HL-60 (cell line): ENCODE data around the gene NDUFB2.

Experiments
- DNase-seq, 2 experiments: peaks; one replicate each; pipeline ENCODE4 v3.0.0-alpha.2; 2010 to 2020; ENCODE audit warnings: low read depth in 1 of 2, low spot score in 1 of 2
- H3K27ac ChIP-seq: fragments of 250-450 bp; sonication (Bioruptor Pico); replicated peaks from 2 replicates; pipeline ENCODE4 v1.5.1; 2020; ENCODE audit warnings: mild to moderate bottlenecking, moderate library complexity
- H3K27me3 ChIP-seq: fragments of 250-450 bp; sonication (Bioruptor Pico); 2 replicates; pipeline ENCODE4 v1.5.1; 2021; ENCODE audit warnings: mild to moderate bottlenecking, moderate library complexity; ENCODE audit not compliant: insufficient read depth, poor library complexity, severe bottlenecking
- H3K4me3 ChIP-seq: replicated peaks from 2 replicates; pipeline ENCODE4 v1.5.1; 2011; ENCODE audit warnings: mild to moderate bottlenecking, control low read depth, low read length; ENCODE audit not compliant: insufficient read depth
- CTCF ChIP-seq: IDR thresholded peaks from one replicate; pipeline ENCODE4 v1.5.1; 2011; ENCODE audit warnings: low read length, control low read depth, inconsistent platforms; ENCODE audit not compliant: insufficient read depth
- GABPA ChIP-seq: IDR thresholded peaks from 2 replicates; pipeline ENCODE4 v1.6.1; 2012; ENCODE audit warnings: low read depth
- POLR2AphosphoS5 ChIP-seq: IDR thresholded peaks from 2 replicates; pipeline ENCODE4 v1.6.1; 2012; ENCODE audit warnings: low read depth
- REST ChIP-seq: IDR thresholded peaks from 2 replicates; pipeline ENCODE4 v1.6.1; 2012; ENCODE audit warnings: low read depth; ENCODE audit not compliant: insufficient replicate concordance
- SPI1 ChIP-seq: IDR thresholded peaks from 2 replicates; pipeline ENCODE4 v1.6.1; 2012; ENCODE audit warnings: low read depth, mild to moderate bottlenecking, borderline replicate concordance

NDUFB2 gene

GRCh38 chr7:140744005-140744404 lies 47.5 kb downstream of the NDUFB2 start:
- no peak for DNase-seq
- Histone ChIP-seq H3K27ac (no peak overlapping the region), H3K27me3 (no peaks in the 10 kb centered on the region), H3K4me3 (no peak overlapping the region)
- no peak for TF ChIP-seq SPI1
- TF ChIP-seq GABPA, result no peak
- no peak for TF ChIP-seq POLR2AphosphoS5
- TF ChIP-seq CTCF, result no peak
- TF ChIP-seq REST, result no peak

DNA sequence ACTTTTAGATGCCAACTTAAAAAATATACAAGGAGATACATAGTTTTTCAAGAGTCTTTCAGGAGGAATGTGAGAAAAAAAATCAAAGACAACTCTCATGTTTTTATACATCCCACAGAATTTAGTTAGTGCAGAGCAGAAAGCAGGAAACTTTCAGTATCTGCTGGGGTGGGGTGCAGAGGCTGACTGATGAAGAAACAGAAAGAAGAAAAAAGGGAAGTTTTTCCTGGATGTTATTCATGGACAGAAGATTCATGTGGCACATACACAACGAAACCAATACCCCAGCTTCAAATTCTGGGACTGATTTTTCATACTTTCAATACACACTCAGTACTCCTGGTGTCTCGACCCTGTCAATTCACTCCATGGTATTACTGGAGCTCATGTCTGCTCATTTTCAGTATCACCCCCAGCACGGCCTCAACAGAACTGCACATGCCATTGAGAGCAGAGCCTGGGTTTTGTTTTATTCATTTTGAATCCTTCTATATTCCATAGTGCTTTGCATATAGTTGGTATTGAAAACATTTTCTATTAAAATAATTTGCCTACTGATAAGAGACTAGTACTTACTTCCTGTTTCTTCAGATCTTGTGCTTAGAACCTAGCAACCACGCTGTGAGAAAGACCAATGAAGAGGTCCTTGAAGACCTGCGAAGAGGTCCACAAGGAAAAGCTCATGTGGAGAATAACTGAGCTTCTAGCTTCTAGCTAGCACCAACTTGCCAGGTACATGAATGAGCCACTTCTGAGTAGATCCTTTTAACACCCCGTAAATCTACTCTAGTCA lies 49.0 kb downstream of the NDUFB2 start:
- no peak for TF ChIP-seq SPI1
- no peak for TF ChIP-seq REST
- Histone ChIP-seq H3K27ac (no peak overlapping the region), H3K27me3 (no peaks in the 10 kb centered on the region), H3K4me3 (no peak overlapping the region)
- peak in 1 of 2 experiments; percentile 4 for DNase-seq

DNA sequence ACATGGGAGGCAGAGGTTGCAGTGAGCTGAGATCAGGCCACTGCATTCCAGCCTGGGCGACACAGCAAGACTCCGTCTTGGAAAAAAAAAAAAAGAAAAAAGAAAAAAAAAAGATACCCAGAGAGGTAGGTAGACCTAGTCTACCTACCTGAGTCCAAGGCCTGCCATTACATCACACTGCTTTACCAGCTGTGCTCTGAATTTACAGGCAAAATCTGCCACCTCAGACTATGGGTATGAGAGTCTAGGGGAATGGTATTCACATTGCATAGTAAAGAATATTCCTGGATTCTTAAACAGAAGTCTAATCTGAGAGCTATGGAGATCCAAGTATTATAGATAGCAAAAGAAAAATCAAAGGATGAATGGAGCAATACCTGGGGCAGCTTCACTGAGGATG lies 50.2 kb downstream of the NDUFB2 start:
- no peak overlapping the region for H3K27ac ChIP-seq
- H3K27me3 ChIP-seq, result no peaks in the 10 kb centered on the region
- TF ChIP-seq POLR2AphosphoS5 (no peak), GABPA (no peak), REST (no peak), CTCF (no peak), SPI1 (no peak)

GRCh38 chr7:140752533-140752932 lies 56.0 kb downstream of the NDUFB2 start:
- no peak for TF ChIP-seq CTCF
- TF ChIP-seq POLR2AphosphoS5, result no peak
- no peak for TF ChIP-seq GABPA
- no peak for TF ChIP-seq SPI1
- TF ChIP-seq REST, result no peak
- H3K27me3 ChIP-seq, result no peaks in the 10 kb centered on the region
- no peak overlapping the region for H3K27ac ChIP-seq
- H3K4me3 ChIP-seq, result no peak overlapping the region
- peak; percentile 1 to 29 for DNase-seq

More for the DNA sequence above, 50.2 kb downstream of the NDUFB2 start:
- H3K4me3 ChIP-seq, result no peak overlapping the region
- DNase-seq, result no peak
